K562 treated with DMSO at 1 percent for 48 hours (cell line): Measurements from ENCODE around the gene OR2T12. TPM values are rescaled to one million over a fixed set of nuclear protein-coding genes. Genes with fewer than 3 reads are reported as not detected.

Experiments
- total RNA-seq: library from RNA; unstranded; fragments of 300-600 nt; gene quantifications from 2 replicates; pipeline ENCODE4 v1.2.3, GENCODE V29; 2022; ENCODE audit warnings: low replicate concordance; ENCODE audit errors: extremely low read depth

Gene OR2T12
- total RNA-seq = not detected in 2 replicates

DNA sequence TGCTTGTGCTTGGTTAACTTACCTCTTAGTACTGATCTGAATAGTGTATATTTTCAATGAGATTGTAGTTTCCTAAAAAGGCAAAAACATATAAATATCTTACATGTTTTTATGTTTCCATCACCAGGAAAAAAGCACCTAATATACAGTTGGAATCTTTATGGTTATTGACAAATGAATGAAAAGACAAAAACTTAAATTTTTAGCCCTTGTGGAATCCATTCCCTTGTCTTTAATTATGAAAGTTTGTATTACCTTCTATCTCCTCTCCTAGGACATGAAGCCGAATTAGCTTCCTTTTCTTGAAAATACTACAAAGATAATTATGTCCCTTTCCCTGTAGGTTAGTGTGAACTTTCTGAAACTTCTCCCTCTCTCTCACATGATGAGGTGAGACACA lies at the start of gene OR2T12:
Gene OR2T12, minus strand, starts transcription at position 101 of the 400 bp plus-strand sequence. CDS start 7,846 bp downstream, outside the sequence.

GRCh38 chr1:248348475-248348874 lies 45.3 kb upstream of the OR2T12 start, which contains the start of gene OR14C36:
Gene OR14C36 (plus strand): TSS chr1:248348775. CDS start chr1:248348775, 0 bp downstream.

GRCh38 chr1:248324468-248324867 lies 21.2 kb upstream of the OR2T12 start, which contains the start of gene OR2M7:
Gene OR2M7 (minus strand): TSS chr1:248324568. CDS start chr1:248324568, 0 bp downstream.

DNA sequence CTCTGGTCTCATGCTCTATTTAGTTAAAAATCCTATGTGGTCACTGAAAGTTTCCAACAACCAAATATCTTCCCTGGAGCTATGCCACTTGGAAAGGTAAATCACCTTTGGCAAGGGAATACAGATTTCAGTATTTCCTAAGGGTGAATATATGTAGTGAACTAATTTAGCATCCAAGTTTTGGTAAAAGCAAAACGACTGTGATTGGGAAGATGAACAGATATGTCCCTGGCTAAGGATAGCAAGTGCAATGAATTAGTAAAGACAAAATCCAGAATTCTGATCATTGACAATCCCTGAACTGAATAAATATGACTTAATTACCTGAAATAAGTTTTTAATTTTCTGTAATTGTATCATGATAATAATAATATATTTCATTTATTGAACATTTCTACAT lies 25.3 kb downstream of the OR2T12 start, which contains the start of gene OR2T33:
Gene OR2T33, minus strand, starts transcription at position 101 of the 400 bp plus-strand sequence. CDS start 4,162 bp downstream, outside the sequence.

Other genes starting within 250 kb of the OR2T12 start
- gene OR2L13, start 208.2 kb downstream of the OR2T12 start, total RNA-seq = not detected in 2 replicates
- gene OR2M5, start 158.3 kb downstream of the OR2T12 start, total RNA-seq = not detected in 2 replicates
- gene OR2M2, start 128.6 kb downstream of the OR2T12 start, total RNA-seq = not detected in 2 replicates
- gene OR2M3, start 106.2 kb downstream of the OR2T12 start, total RNA-seq = not detected in 2 replicates
- not detected in 2 replicates for gene OR2M4, start 72.0 kb downstream of the OR2T12 start, total RNA-seq
- gene OR2T33, start 25.4 kb downstream of the OR2T12 start, total RNA-seq = not detected in 2 replicates
- not detected in 2 replicates for gene OR2M7, start 21.1 kb upstream of the OR2T12 start, total RNA-seq
- not detected in 2 replicates for gene OR14C36, start 45.4 kb upstream of the OR2T12 start, total RNA-seq
- gene OR2T4, start 58.2 kb upstream of the OR2T12 start, total RNA-seq = not detected in 2 replicates
- not detected in 2 replicates for gene OR2T6, start 72.3 kb upstream of the OR2T12 start, total RNA-seq
- gene OR2T1, start 99.6 kb upstream of the OR2T12 start, total RNA-seq = not detected in 2 replicates
- not detected in 2 replicates for gene OR2T2, start 142.2 kb upstream of the OR2T12 start, total RNA-seq
- not detected in 2 replicates for gene OR2T3, start 169.9 kb upstream of the OR2T12 start, total RNA-seq
- not detected in 2 replicates for gene OR2T5, start 185.2 kb upstream of the OR2T12 start, total RNA-seq
- gene OR2G6, start 204.6 kb upstream of the OR2T12 start, total RNA-seq = not detected in 2 replicates